CD4-positive, alpha-beta T cell treated with Interleukin-6 for 4 hours (primary cell): ENCODE measurements around the gene TENM3.

ENCODE experiments used
- DNase-seq: peaks from one replicate; pipeline ENCODE4 v3.0.0-alpha.2; 2020; ENCODE audit warnings: mixed read lengths

Gene TENM3

DNA sequence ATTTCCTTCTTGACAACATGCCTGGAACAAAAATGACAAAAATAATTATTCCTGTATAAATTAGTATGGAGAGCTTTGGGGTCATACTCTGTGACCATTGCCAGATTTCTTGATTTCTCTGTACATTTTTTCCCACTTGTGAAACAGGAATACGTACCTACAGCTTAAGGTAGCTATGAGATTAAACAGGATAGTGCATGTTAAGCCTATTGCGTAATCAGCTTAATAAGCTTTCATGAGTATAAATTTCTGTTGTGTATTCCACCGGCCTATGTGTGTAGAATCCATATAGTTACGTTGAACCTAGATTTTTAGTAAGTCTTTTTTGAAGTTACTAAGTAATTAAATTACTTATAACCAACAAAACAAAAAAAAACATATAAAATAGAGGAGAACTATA is 339.0 kb downstream of the TENM3 start:
- DNase-seq, result no peak

DNA sequence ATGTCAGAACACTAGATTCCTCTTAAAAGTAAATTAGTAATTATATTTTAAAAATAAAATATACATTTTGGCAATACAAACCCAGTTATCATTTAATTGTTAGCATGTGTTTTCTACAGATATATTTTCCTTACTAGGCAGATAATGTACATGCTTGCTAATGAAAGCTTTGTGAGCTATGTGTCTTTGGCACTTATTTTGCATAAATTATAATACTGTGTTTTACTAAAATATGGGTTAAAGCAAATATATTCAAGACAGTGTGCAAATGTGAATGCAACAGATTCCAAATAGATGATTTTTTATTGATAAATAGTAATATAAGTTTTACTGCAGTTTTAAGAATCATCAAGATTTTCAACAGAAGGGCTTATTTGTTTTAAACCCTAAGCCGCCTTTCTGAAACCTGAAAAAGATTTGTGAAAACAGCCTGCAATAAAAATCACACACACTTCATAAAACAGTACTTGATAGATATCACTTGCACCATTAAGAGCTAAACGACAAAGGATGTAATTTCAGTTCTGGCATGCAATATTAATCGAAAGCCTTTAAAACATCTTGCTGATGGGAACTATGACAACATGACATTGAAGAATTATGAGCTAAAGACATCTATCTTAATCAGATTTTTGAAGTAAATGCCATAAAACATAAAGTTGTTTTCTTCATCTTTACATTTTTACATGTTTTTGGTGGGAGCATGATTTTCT is 340.7 kb downstream of the TENM3 start:
- no peak for DNase-seq

DNA sequence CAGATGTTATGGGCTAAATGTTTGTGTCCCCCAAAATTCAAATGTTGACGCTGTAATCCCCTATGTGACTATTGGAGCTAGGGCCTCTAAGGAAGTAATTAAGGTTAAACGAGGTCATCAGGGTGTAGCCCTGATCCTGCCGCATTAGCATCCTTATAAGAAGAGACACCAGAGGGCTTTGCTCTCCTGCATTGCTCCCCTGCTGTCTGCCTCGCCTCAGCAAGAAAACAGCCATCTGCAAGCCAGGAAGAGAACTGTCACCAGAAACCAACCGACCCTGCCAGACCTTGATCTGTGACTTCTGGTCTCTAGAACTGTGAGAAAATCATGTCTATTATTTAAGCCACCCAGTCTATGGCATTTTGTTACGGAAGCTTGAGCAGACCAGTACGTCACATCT is 342.1 kb downstream of the TENM3 start:
- DNase-seq, result no peak

DNA sequence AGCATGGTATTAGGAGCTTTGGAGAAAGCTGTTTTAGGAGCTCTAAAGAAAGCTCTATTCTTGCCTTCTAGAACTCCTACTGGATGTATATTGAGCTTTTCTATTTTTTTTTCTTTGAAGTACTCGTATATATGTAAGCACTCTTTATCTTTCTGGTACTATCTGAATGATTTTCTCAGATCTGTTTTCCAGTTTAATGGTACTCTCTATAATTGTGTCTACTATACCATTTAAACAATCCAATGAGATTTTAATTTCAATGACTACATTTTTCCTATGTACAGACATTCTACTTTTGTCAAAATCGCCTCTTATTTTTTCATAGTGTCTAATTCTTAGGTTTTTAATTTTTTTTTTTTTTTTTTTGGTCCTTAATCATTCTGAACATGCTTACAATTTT is 345.9 kb downstream of the TENM3 start:
- no peak for DNase-seq

DNA sequence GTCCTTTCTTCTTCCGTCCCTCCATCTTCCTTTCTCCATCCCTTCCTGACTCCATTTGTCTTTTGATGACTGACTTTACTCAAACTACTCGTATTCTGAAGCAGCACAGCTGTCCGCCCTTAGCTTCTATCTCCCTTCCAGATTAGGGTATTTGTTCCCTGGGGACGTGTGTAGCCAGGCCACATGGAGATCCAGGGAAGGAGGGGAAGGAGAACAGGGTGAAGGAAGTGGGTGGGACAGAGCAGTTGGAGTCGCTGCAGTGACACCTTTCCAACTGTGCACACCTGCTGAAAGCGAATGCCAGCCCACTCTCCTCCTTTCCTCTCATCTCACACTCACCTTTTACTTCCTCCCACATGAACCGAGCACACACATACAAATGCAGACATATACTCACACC is 350.2 kb downstream of the TENM3 start:
- DNase-seq, result no peak

DNA sequence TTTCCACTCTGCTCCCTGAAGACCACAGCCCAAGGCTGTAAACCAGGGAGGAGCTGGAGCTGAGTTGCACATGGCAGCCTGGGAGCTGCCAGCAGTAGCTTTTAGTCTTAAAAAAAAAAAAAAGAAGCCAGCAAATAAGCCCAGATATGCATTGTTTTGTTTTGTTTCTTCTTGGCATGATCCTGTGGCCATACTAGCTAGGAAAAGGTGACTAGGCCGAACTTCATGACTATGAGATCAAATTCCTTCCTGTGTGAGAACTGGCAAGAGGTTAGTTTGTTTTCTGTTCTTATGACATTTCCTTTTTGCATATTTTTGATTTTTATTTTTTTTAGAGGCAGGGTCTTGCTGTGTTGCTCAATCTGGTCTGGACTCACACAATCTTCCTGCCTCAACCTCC is 350.7 kb downstream of the TENM3 start:
- no peak for DNase-seq

DNA sequence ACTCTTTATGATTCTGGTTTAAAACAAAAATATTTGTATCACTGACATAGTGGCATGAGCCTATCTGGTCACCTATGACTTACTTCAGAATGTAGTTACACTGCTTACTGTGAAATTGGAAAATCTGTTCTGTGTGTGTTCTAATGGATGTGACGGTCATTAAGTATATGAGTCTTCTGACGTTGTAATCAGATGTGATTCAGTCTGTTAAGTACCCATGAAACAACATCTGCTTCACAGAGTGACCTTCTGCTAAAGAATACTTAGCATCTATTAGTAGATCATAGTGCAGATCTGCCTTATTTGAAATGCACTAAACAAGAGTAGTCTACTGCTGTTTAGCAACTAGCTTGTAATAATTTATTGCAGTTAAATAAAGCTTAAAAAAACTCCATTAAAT is 356.9 kb downstream of the TENM3 start:
- no peak for DNase-seq

DNA sequence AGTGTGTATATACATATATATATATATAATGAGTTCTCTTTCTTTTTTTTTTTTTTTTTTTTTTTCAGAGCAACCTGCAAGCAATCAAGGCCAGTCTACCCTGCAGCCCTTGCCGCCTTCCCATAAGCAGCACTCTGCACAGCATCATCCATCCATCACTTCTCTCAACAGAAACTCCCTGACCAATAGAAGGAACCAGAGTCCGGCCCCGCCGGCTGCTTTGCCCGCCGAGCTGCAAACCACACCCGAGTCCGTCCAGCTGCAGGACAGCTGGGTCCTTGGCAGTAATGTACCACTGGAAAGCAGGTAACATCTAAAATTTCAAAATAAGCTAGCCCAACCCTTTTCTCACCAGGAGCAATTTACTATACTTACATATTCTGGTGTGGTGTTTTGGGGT is 357.7 kb downstream of the TENM3 start:
- no peak for DNase-seq

DNA sequence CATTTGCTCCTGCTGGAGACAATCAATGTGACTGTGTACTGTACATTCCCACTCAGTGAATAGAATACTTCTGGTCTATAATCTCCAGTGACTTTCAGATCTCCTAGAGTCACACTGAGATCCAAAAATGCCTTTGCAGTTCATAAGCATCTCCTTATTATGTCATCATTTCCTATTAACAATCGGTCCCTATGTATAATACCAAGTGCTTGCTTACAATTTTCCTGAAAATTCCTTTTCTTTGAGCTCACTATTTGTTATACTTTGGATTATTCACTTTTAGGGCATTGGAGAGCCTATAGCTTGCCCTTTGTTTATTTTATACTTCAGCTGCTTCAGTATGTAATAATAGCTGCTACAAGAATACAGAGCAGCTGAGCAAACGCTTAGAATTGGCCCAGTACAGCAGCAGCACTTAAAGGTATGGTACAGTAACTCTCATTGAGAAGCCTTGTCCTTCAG is 361.0 kb downstream of the TENM3 start:
- DNase-seq, result no peak

DNA sequence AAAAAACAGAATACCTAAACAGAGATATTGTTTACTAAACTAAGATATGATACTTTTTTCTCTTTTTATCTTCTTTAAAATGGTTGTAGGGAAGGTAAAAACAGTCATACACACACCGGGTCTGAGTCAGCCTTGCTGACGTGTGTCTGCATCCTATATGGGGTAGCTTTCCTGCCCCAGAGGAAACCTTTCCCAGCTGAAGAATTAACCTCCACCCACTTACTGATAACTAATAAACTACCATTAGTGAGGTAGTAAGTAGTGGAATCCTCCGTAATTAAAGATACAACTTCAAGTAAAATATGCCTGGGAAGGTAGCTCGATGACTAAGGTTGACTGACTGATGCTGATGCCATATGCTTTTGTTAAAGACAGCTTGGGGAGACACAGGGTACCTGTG is 361.8 kb downstream of the TENM3 start:
- no peak for DNase-seq

DNA sequence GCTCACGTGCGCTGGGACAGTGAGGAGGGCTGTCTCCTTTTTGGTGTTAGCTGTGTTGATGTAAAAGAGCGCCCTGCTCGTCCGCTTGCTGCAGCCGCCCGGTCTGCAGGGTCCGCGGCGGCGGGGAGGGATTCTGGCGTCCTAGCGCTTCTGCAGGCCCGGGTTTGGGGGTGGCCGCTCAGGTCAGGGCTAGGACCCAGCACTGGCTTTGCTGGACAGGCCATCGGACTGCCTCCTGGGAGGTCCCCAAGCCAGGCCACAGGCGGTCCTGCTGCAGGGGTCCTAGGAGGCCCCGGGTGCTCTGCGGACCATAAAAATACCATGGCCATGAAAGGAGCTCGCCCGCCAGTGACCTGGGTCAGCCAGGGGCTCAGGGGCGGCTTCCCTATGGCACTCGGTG is 365.3 kb downstream of the TENM3 start:
- no peak for DNase-seq

DNA sequence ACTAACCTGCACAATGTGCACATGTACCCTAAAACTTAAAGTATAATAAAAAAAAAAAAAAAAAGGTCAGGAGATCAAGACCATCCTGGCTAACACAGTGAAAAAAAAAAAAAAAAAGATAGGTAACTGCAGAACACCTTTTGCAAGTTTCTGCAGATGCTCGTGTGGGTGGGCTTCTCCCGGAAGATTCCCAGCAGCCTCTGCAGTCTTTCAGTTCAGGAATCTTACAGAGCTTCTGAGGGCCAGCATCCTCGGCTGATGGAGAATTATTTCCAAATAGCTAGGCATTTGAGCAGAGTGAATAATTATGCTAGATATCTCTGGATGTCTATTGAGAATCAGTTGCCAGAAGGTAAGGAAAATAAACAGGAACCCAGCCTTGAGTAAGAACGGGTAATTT is 373.3 kb downstream of the TENM3 start:
- no peak for DNase-seq

DNA sequence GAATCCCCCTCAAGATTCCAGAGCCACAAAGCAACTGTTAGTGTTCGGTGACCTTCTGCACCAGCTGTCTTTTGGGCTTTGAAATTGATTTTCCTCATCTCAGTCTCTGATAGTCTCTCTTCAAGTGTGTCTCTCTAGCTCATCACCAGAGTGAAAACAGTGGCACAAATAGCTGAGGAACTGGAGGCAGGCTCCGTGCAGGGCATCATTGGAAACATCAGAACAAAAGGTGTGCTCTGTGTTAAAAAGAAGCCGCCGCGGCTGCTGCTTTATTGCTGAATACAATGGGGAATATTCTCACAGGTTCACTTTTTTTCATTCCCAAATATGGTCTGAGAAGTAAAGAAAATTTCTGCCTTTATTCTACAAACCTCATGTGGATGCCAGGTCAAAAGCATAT is 376.5 kb downstream of the TENM3 start:
- no peak for DNase-seq

DNA sequence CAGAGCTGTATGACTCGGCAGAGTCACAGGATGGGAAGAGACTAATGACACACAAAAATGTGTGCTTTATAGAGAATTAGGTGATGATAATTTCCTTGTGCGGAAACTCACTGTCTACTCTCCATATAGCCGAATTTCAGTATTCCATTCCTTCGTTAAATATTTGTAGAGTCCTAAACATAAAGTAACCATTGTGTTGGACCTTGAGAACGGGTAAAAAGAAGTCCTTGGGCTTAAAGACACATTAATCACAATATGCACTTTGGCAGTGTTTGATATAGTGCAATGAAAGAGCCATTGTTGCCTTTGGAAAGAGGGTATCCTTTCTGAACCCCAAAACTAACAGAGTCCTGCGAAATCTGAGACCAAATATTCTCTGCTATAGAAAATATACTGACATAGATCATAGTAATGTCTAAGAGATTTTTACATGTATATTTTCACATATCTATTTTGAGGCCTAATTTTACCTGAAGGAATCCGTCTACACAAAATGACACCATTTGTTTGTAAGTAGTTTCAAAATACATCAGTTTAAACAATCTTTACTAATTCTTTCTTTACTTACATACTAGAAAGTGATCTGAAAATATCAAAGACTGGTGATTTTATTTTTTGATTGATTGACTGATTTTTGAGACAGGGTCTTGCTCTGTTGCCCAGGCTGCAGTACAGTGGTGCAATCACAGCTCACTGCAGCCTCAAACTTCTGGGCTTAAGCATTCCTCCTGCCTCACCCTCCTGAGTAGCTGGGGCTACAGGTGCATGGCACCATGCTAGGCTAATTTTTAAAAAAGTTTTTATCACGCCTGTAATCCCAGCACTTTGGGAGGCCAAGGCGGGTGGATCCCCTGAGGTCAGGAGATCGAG is 377.1 kb downstream of the TENM3 start:
- DNase-seq, result no peak

DNA sequence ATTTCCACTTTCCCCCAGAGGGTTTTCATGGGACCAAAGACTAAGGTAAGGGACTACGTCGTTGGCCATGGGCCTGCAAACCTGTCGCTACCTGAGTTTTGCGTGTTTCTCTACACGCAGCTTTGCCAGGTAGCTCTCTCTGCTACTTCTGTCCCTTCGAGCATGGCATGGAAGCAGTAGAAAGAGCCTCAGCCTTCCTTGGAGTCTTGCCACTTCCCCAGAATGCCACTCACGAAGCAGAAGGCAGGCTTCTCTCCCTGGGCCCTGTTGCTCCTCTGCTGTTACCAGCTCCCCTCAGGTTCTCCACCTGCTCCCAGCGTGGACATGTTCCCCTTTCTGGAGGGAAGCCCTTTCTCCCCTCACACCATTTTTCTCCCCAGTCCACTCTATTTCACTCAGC is 381.1 kb downstream of the TENM3 start:
- DNase-seq, result no peak

DNA sequence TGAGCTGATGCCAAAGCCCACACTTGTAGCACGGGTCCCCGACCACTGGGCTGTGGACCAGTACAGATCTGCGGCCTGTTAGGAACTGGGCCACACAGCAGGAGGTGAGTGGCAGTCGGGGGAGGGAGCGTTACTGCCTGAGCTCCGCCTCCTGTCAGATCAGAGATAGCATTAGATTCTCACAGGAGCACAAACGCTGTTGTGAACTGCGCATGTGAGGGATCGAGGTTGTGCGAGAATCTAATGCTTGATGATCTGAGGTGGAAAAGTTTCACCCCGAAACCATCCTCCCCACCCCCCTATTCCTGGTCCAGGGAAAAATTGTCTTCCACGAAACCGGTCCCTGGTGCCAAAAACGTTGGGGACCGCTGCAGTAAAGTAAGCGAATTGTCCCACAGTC is 382.0 kb downstream of the TENM3 start:
- DNase-seq, result no peak

DNA sequence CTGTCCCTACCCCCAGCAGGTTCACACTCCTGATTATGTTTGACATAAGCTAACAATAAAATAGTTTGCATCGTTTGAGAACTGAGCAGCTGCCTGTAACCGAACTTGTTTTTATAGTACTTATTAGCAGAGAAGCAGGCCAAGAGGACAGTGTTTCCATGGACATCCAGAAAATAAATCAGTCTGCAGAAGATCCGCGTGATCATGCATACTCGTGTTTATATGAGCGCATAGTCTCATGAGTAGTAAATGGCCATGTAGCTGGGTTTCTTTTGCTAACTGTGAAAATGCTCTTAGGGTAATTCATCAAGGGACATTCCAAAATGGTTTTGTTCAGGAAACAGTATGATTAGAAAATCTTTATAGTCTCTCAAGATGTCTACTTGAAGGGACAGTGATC is 384.8 kb downstream of the TENM3 start:
- DNase-seq, result no peak

DNA sequence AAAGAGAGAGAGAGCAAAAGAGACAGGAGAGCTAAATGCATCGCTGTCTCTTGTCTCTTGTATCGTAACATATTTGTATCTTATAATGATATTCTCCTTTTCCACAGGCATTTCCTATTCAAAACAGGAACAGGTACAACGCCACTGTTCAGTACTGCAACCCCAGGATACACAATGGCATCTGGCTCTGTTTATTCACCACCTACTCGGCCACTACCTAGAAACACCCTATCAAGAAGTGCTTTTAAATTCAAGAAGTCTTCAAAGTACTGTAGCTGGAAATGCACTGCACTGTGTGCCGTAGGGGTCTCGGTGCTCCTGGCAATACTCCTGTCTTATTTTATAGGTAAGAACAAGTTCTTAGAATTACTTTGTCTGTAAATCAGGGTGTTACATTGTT is 385.3 kb downstream of the TENM3 start:
- DNase-seq, result no peak

DNA sequence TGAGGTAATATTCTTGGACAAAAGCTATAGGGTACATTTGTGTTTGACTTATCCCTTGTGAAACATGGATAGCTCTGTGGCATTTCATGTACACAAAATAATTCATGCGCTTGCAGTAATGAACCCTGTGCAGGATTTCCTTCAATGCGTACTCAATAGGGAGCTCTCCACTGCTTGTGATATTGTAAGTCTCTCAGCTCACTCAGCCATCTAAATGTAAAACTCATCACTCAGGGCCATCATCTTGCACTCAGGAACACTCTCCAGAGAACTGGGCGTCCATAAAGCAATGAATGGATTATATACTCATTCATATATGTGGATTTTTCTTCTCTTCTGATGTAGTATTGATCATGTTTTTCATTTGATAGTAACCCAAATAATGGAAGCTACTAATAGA is 385.9 kb downstream of the TENM3 start:
- DNase-seq, result no peak

DNA sequence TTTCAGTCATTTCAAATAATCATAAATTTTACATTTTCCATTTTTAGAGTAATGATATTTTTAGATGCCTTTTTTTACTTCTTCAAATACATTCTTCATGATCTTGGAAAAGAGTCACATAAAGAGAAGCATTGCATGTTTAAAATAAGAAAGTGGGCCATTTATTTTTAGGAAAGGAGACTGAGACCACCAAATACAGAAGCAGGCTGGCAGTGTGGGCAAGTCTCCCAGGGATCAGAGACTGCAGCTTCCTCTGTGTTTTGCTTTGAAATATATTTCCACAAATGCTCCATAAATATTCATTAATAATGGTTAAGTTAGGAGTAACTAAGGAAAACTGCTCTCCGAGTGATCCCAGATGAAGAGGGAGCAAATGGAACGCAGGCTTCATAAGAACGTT is 397.3 kb downstream of the TENM3 start:
- DNase-seq, result no peak

DNA sequence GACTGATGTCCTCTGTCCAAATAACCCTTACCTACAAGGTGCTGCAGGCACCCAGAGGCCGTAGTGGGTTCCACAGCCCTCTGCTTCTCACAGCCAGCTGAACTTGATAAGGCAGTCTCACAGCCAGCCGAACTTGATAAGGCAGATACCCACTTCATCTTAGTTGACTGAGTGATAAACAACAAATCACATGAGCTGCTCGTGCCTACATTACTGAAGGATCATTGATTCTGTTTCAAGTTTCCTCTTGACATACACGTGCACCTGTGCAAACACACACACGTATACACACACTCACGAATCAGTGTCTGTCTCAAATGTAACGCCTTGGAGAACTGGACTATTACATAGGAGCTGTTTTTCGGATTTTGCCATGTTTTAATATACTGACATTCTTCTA is 397.7 kb downstream of the TENM3 start:
- no peak for DNase-seq

DNA sequence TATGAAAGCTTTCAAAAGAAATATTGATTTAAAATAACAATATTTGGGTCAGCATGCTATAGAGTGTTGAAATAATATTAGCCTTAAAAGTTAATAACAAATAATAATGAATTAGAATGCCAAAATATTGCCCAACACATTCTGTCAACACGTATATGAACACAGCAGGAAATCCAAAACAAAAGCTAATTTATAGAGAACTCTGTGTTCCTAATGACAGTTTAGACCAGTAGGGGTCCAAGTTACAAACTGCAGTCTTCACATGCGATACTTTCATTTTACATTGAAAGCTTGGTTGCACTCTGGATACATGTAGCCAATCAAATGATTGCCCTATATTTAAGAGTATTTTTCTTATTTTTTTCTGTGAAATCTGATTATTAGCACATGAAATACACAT is 399.6 kb downstream of the TENM3 start:
- DNase-seq, result no peak

DNA sequence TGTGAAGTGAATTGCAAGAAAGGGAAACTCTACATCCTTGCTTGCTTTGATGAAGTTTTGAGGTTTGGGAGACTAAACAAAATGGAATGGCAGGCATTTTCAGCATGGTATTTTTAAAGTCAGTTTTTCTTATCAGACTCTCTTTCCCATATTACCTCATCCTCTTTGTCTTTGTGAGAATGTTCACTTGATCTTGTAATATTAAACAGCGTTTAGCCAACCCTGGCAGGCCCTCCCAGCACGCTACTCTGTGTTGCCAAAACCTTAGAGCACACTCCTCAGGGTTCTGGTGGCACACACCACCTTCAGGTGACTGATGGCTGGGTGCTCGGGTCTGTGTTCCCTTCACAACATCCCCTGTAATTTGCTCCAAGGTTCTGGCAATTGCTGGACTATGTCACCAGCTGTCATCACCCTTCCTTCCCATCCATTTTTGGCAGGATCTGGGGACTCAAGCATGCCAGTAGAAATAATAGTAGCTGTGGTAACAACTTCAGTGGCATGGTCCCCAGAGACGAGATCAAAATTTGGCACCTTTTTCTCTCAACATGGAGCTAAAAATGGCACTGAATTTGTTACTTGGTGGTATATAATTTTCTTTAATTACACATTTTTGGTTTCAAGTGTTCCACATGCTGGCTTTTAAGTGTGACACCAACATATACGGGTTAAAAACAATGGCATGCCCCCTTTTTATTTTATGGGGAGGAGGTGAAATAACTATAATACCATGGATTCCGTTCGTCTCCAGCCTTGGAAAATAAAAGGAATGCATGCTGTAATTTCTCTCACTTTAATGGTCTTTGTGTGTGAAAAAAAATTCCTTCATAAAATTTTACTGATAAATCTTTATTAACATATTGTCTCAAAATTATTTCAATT is 400.8 kb downstream of the TENM3 start:
- no peak for DNase-seq

DNA sequence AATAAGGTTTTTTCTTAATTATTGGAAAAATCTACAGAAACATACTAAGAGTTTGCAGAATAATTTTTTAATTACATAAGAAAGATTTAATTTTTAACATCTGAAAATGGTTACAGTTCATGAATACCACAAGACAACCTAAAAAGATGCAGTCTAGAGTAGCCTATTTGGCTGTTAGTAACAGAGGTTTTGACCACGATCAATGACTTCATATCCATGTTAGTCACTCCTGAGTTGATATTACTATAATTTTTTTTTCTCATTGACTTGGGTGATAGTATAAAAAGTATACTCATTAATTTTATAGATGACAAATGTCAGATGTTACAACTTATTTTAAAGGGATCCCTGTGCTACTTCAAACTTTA is 401.5 kb downstream of the TENM3 start:
- no peak for DNase-seq
